ENCODE results near the gene MYO1D. TPM values are rescaled to one million over a fixed set of nuclear protein-coding genes. Genes with fewer than 3 reads are reported as not detected.

MYO1D gene
- total RNA-seq, 2 donors from 2014 or later, result 238 to 382 TPM

DNA sequence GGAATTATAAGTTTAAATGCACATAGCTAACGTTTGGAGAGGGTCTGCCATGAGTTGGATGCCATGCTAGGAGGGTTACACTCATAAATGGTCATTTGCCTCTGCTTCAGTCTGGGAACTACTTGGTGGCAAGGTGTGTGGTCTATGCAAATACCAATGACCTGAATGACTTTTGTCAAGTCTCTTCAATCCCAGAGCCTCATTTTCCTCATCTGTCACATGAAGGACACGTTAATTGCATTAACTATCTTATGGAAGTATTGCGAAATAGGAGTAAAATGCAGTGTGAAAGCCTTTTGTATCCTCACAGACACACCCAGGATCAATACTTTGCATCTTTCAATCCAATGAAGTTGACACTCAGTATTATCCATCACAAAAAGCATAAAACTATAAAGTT, 327.4 kb downstream of the MYO1D start:
- intact Hi-C loops (cut with DNase I), result no loop called here
- no peak overlapping the region for H3K27ac ChIP-seq
- TF ChIP-seq, protein P1, sequence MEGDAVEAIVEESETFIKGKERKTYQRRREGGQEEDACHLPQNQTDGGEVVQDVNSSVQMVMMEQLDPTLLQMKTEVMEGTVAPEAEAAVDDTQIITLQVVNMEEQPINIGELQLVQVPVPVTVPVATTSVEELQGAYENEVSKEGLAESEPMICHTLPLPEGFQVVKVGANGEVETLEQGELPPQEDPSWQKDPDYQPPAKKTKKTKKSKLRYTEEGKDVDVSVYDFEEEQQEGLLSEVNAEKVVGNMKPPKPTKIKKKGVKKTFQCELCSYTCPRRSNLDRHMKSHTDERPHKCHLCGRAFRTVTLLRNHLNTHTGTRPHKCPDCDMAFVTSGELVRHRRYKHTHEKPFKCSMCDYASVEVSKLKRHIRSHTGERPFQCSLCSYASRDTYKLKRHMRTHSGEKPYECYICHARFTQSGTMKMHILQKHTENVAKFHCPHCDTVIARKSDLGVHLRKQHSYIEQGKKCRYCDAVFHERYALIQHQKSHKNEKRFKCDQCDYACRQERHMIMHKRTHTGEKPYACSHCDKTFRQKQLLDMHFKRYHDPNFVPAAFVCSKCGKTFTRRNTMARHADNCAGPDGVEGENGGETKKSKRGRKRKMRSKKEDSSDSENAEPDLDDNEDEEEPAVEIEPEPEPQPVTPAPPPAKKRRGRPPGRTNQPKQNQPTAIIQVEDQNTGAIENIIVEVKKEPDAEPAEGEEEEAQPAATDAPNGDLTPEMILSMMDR (IDR thresholded peaks at IDR 0.05), result no peak

DNA sequence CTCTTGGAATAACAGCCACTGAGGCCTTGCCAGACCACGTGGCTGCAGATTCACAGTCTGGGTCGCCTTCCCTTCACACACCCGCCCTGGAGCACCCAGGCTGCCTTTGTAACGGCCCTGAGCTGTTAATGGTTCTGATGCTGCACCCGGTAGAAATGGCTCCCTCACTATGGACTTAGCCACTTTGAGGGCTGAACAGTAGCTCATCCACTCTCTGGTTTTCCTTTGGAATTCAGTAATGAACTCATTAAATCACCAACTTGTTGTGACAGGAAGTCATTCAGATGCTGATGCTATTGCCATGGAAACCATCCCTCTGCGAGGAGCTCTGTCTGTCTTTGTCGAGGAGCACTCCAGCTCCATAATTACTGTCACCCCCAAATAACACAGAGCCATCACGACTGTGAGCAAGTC, 330.9 kb downstream of the MYO1D start:
- Histone ChIP-seq H3K27me3 (no peaks in the 10 kb centered on the region), H3K27ac (no peak overlapping the region), H3K4me1 (no peaks in the 10 kb centered on the region), H3K9me3 (no peaks in the 10 kb centered on the region), H3K4me3 (no peak overlapping the region), H3K9ac (ENCODE audit: low read depth in 2 of 2, low read length in 2 of 2) (no peak overlapping the region), H3K36me3 (no peaks in the 10 kb centered on the region)
- intact Hi-C loops (cut with DNase I), result no loop called here
- TF ChIP-seq, protein P1 (IDR thresholded peaks at IDR 0.05), result no peak
- DNase-seq, result no peak

More for the DNA sequence above, 327.4 kb downstream of the MYO1D start:
- Histone ChIP-seq H3K27me3 (no peaks in the 10 kb centered on the region), H3K9me3 (no peaks in the 10 kb centered on the region), H3K4me1 (no peaks in the 10 kb centered on the region), H3K9ac (ENCODE audit: low read depth in 2 of 2, low read length in 2 of 2) (no peak overlapping the region), H3K4me3 (no peak overlapping the region), H3K36me3 (no peaks in the 10 kb centered on the region)
- no peak for DNase-seq

DNA sequence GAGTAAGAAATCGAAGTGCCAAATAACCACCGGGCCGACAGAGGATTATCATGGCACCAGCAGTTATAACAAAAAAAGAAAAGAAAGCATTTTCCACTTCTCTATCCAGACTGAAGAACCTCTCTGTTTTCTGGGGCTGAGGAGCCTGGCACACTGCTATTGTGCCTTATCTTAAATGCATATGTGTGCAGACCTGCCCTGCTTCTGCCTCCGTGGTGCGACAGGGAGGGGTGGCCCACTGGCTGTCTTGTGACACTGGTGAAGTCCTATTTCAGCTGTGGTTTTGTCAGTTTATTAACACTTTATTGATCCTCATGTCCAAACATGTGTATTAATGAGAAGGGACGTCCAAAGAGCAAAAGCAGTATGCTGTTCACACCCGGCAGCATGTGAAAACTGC, 334.7 kb downstream of the MYO1D start:
- Histone ChIP-seq H3K27ac (no peak overlapping the region), H3K9me3 (no peaks in the 10 kb centered on the region), H3K36me3 (no peaks in the 10 kb centered on the region), H3K4me3 (no peak overlapping the region), H3K9ac (ENCODE audit: low read depth in 2 of 2, low read length in 2 of 2) (no peak overlapping the region), H3K27me3 (no peaks in the 10 kb centered on the region), H3K4me1 (no peaks in the 10 kb centered on the region)
- intact Hi-C loops (cut with DNase I), result no loop called here
- DNase-seq, result no peak
- TF ChIP-seq, protein P1 (IDR thresholded peaks at IDR 0.05), result no peak

DNA sequence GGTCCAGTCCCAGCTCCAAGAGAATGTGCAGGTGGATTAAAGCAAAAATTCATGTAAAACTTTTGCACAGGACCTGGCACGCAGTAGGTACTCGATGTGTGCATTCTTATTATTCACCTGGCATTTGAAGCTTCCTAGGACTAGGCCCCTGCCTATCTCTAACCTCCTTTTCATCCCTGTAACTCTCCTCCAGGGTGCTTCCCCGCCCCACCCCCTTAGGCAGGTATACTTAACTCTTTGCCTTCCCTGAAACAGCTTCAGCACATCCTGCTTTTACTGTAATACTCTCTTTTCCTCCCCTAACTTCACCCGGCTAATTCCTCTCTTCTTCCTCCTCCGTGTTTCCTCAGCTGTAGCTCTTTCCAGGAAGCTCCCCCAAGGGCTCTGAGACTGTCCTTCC, 335.3 kb downstream of the MYO1D start:
- Histone ChIP-seq H3K9me3 (no peaks in the 10 kb centered on the region), H3K36me3 (no peaks in the 10 kb centered on the region), H3K27me3 (no peaks in the 10 kb centered on the region), H3K4me3 (no peak overlapping the region), H3K4me1 (no peaks in the 10 kb centered on the region), H3K27ac (no peak overlapping the region), H3K9ac (ENCODE audit: low read depth in 2 of 2, low read length in 2 of 2) (no peak overlapping the region)
- DNase-seq, result no peak
- TF ChIP-seq, protein P1 (IDR thresholded peaks at IDR 0.05), result no peak
- intact Hi-C loops (cut with DNase I), result no loop called here

DNA sequence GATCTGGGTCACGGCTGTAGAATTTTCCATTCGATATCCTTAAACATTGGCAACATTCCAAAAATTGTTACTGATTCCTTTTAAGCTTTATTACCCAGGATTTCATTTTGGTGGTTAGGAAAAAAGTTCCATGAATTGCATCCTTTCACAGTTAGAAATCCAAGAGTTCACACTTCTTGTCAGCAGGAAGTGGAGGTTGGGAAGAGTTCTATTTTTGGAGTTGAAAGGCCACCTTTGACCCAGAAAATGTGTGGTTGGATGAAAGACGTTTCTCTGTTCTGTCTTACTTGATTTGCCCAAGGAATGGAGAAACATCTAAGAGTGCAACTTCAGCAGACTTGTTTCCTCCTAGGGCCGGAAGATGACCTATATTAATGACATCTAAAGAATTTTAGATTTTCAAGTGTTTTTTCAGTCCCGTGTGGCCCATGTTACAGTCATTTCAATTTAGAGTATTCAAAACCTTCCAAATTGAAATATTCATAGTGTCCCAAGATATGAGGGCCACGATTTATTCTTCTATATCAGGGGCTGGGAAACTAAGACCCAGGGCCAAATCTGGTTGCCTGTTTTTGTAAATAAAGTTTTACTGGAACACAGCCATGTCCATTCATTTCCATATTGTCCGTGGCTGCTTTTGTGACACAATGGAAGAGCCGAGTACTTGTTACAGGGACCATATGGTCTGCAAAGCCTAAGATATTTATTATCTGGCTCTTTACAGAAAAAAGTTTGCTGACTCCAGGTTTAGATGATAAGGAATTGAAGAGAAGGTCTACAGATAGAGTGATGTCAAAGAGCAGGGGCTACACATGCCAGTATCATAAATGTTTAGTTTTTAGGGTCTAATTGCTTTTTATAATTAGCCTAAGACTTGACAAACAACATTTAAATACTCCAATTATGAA, 339.9 kb downstream of the MYO1D start:
- Histone ChIP-seq H3K27me3 (no peaks in the 10 kb centered on the region), H3K27ac (no peak overlapping the region), H3K9ac (ENCODE audit: low read depth in 2 of 2, low read length in 2 of 2) (no peak overlapping the region), H3K9me3 (no peaks in the 10 kb centered on the region), H3K4me3 (no peak overlapping the region), H3K36me3 (no peaks in the 10 kb centered on the region), H3K4me1 (no peaks in the 10 kb centered on the region)
- DNase-seq, result no peak
- TF ChIP-seq, protein P1 (IDR thresholded peaks at IDR 0.05), result no peak
- intact Hi-C loops (cut with DNase I), result no loop called here
